GM19397 (cell line): ENCODE results near the gene SAP25.
"Not testable (repeated sequence)": the region's sequence is repeated elsewhere in the genome, so short reads cannot be mapped to it uniquely, and the experiment has no call there.

ENCODE experiments used
- ATAC-seq: cut with Tn5 transposase; IDR thresholded peaks from one replicate; pipeline ENCODE4 v1.9.1; 2021; ENCODE audit warnings: mild to moderate bottlenecking, moderate library complexity; ENCODE audit not compliant: unreplicated experiment

Gene SAP25

DNA sequence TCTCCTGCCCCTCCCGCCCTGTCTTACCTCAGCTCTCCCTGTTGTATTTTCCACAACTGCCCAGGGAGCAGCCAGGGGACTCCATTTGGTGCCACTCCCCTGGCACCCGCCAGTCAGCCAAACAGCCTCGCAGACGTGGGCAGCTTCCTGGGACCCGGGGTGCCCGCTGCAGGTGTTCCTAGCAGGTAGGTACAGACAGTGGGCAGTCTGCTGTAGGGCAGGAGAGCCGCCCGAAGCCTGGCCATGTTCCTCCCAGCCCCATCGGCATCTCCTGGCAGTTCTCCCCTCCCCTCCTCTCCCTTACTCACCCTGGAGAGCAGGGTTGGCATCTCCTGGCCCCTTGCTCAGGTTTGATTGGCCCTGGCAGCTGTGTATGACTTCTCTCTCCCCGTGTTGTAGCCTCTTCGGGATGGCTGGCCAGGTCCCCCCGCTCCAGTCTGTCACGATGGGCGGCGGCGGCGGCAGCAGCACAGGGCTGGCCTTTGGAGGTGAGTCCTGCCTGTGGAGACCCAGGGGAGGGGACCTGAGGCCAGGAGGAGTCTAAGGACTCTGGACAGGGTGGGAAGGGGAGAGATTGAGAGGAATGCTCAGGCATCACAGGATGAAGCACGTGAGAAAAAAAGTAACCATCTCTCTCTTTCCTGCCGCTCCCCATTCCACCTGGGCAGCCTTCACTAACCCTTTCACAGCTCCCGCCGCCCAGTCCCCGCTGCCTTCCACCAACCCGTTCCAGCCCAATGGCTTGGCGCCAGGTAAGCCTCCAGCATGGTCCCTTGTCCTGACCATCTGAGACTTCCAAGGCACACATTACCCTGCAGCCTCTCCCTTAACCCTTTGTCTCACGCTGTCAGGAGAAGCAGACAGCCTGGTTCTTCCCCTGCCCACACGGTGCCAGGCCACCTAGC is 11.3 kb downstream of the SAP25 start:
- ATAC-seq, result no peak

DNA sequence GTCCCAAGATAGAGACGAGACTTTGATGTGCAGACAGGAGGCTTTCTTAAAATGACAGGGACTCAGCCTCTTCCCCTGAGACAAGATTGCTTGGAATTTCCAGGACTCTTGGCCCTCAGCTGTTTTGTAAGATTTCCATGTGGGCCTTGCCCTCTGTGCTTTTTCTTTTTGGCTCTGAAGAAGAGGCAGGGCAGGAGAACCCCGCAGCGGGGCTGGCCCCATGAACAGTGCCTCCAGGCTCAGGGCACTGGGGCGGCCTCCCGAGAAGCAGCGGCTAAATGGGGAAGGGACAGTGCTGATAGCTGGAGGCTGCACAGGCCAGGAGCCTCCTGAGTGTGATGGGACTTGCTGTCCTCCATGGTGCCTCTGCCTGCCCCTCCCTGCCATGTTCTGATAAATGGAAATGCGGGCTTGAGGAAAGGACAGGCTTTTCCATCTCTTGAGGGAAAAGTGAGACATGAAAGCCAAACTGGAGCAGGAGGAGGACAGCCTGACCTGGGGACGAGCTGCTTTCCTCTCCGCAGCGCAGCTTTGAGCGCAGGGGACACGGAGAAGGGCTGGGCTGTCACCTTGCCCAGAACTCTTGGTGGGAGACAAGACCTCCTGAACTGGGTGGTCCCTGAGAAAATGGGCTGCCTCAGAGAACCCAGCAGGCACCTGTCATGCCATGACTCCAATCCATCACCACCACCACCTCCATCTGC is 12.1 kb downstream of the SAP25 start:
- ATAC-seq, result no peak

DNA sequence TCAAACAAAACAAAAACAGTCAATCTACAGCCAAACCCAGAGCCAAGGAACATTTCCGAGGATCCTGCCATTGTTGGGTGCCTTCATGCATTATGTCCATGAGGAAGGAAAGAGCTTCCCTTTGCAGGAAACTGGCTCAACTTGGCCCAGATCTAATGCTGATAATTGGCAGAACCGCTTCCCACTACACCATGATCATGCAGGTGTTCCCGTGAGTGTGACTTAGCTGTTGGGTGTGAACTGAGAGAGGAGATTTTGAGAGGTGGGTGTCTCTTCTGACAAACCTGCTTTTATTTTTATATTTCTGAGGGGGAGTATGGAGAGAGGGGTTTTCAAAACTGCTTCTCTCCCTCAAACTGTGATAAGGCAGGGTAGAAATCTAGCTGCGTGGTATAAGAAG is 14.6 kb downstream of the SAP25 start:
- no peak for ATAC-seq

DNA sequence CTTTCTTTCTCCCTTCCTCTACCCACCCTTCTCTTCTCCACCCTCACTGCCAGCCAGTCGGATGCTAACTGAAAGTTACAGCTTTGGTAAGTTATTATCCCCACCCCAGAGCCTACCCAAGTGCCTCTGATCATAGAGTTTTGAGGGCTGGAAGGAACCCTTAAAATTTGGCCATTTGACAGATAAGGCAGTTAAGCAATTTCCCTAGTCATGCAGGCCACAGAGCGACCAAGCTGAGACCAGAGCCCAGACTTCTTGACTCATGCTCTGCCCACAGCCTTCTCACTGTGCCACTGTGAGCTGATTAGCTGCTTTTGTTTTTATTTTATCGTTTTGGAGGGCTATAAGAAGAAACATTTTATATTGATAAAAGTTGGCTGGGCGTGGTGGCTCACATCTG is 17.2 kb downstream of the SAP25 start:
- ATAC-seq, result no peak

DNA sequence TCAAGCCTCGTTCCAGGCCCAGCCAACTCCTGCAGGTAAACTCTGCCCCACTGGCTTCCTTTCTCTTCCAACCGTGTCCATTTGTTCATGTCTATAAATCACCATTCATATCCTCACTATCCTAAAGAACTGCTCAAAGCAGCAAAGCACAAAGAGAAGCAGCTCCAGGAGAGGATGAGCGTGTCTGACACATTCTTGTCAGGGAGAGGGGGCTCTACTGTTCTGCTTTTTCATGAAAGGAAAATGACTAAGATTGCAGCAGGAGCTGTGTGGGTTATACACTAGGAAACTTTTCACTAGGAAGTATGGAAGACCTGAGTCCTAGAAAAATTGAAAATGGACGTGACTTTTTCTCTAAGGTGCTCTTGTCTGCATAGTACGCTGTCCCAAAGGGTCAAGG is 18.0 kb downstream of the SAP25 start:
- ATAC-seq, result no peak

DNA sequence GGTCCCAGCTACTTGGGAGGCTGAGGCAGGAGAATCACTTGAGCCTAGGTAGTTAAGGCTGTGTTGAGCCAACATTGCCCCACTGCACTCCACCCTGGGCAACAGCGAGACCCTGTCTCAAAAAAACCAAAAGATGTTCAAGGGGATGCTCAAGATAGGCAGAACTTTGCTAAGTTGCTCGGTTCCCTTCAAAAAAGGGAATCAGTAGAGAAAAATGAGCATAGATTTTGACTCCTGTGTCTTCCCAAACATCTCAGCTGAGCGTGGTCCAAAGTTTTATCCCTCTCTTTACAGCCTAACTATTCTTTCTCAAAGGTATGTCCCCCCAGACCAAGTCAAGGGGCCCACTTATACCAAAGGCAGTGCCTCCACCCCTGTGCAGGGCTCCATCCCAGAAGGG is 20.7 kb downstream of the SAP25 start:
- no peak for ATAC-seq

DNA sequence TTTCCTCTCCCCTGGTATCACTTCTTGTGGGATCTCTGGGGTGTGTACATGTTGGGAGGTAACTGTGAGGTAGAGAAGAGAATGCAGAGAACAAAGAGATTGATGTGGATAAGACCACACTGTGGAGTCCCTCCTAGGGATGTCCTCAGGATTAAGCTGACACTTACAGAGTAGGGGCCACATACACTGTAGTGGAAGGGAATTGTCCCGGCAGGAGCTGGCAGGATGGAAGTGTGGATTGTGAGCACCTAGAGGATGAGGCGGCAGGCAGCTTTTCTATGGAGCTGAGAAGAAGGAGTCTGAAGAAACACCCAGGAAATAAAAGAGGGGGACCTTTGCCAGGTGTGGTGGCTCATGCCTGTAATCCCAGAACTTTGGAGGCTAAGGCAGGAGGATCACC is 21.2 kb downstream of the SAP25 start:
- ATAC-seq, result no peak

DNA sequence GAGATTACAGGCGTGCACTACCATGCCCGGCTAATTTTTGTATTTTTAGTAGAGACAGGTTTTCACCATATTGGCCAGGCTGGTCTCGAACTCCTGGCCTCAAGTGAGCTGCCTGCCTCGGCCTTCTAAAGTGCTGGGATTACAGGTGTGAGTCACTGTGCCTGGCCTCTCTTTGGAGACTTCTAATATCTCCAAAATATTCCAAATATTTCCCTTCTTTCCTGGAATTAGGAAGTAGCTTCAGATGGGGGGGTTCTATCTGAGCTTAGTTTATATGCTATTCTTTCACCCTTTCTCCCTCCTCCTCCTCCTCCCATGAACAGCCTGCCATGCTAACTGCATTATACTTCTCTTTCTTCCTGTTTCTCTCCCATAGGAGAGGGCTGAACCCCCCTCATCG is 25.3 kb downstream of the SAP25 start:
- ATAC-seq, result not testable (repeated sequence)

DNA sequence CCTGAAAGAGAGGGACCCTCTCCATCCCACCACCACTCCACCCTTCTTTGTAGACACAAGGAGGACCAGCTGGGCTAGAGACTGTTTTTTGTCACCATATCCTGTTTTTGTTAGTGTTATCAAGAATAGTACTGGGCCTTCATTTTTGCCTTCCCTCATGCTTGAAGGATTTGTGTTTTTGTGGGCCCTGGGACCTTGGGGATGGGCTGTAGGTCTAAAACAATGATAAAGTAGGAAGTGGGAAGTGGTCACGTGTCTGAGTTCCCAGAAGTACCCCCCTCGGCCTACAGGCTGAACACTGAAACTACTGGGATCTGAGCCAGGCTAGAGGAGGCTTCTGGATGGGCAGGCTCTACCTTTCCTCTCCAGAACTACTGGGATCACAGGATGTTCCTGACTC is 25.8 kb downstream of the SAP25 start:
- ATAC-seq, result no peak

DNA sequence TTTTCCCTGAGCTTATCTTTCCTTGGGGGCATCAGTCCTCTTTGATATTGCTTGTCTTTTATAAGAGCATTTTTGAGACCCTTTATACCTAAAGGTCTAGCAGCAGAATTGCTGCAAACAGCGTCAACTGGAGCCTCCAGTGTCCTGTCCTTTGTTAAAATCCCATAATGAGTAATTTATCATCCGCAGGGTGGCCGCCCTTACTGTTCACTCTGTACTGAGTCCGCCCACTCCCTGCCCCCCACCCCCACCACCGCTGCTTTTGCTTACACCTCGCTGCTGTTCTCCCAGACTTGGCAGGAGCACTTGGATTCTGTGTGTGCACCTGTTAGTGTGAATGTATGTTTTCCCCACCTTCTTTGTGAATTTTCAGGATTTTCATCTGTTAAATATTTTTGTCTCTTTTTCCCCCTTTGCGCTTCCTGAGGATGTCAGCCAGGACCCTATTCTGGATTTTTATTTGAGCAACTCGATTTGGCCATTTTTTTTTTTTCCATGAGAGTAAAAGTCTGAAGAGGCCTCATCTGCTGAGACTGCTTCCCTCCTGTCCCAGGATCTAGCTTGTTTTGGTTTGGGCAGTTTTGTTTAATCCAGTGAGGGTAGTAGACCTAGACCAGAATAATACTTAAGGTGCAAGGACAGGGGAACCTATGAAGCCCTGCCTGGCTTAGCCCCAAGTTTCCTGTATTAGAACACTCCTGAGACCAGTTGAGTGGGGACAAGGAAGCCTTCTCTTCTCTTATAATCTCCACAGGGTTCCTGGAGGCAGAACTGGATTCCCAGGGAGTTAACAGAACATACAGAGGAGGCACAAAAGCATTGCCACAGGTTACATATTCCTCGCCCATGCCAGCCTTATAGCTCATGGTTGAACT is 26.5 kb downstream of the SAP25 start:
- no peak for ATAC-seq

DNA sequence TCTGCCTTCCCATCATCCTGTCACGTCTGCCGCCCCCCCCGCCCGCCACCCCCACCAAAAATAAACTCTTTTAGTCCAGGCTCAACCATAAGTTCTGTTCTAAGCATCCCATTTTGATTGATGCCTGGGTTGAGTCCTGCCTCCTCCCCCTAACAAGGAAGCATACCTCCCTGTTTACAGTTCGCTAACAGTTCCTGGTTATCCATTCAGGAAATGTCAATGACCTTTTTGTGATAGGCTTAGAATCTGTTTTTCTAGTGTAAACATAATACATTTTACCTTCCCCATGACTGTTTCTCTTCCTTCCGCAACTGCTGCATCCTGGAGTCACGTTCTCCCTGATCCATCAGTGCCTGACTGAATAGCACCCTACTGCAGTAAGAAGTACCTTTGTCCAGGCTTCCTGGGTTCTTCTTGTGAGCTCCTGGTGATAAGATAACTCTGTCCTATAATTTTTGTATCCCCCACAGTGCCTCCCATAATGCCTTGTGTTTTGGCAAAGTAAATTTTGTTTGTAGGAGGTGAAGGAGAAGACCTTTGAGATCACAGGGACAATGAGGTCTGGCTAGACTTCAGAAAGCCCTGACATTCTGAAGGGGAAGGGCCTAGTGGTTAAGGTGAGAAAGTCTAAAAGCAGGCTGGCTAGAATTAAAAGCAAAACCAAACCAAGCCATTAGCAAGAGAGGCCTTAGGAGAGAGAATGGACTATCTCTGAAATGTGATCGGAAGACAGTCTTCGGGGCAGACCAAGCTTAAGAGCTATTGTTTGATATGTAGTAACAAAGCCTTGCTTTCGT is 27.4 kb downstream of the SAP25 start:
- ATAC-seq, result no peak

DNA sequence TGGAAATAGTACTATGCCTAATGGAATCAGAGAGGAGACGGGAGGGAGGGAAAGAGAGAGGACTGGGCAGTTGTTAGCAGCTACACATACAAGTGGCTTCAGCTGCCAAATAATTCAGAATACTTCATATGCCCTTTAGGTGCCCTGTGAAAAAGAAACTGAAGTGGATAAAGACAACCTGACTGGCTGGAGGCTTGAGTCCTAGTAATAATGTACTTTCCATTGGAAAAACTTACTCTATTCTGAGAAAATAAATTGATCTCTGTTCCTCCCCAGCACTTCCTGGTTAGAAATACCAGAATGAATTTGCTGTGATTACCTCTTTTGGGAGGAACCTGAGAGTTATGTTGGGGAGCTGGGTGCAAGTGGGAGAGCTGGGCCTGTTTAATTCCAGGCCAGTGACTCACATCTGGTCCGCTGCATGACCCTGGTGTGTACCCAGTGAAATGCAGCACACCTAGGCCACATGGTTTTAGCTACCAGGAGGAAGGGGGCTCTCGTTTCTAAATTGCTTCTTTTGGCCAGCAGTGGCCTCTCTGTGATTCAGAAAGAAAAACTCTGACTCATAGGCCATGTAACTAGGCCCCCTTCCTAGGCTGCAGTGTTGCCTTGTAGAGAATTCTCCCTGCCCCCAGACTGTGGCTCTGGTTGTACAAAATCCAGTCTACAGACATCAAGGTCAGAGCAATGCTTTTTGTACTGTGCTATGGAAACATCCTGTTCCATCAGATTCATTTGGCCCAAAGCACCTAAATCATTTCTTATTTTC is 28.2 kb downstream of the SAP25 start:
- ATAC-seq, result no peak

DNA sequence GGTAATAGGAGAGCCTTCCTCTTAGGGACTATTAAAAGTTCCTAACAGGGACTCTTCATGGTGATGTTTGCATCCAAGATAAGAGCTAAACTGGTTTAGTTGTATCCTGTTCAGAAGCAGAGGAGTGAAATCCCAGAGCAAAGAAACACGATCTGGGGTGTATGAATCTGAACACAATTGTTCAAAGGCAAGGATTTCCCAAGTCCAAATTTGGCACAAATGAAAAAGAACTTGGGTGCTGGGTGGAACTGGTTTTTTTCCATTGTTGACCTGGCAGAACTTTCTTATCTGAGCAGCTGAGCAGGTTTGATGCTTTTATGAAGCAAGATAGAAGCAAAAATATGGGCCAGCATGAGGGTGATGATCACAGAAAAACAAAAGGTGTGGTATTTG is 28.7 kb downstream of the SAP25 start:
- no peak for ATAC-seq

DNA sequence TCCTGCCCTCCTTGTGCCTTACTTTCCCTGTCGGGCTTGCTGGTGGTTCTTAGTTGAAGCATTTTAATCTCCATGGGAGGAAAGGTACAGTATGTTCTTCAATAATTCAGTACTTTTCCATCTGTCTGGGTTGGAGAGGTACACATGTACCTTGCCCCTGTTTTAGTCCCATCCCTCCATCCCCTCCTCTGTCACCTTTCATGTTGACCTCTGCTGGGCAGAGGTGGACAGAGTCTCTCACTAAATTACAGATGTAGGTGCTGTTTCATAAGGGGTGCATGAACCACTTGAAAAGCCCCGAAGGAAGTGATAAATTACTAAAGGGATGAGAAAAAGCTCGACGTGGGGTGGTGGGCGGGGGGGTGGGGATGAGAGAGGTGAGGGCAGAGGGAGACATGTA is 29.3 kb downstream of the SAP25 start:
- no peak for ATAC-seq

DNA sequence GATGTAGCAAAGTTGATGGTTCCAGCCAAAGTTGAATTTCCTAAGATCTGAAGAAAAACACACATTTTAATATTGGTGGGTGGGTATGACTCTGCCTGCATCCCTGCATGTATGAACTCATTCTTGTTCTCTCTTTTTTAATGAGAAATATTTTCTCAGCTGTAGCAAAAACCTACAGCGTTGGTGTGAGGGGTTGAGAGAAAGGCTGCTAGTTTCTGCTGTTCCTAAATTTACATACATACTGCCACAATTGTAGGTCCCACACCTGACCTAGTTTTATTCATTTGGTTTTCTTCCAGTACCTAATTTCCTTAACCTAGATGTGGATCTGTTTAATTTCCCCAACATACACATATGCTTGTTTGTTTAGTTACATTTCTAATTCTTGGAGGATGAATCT is 30.1 kb downstream of the SAP25 start:
- no peak for ATAC-seq

DNA sequence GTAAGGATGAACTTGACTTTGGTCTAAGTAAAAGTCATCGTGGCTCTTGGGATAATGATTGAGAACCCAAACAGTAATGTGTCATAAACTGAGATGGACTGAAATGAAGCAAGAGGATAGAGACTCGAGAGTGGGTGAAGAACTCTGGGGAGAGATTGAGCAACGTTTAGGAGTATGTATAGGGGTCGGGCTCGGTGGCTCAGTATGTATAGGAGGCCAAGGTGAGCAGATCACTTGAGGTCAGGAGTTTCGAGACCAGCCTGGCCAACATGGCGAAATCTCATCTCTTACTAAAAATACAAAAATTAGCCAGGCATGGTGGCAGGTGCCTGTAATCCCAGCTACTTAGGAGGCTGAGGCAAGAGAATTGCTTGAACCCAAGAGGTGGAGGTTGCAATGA is 32.4 kb downstream of the SAP25 start:
- not testable (repeated sequence) for ATAC-seq

DNA sequence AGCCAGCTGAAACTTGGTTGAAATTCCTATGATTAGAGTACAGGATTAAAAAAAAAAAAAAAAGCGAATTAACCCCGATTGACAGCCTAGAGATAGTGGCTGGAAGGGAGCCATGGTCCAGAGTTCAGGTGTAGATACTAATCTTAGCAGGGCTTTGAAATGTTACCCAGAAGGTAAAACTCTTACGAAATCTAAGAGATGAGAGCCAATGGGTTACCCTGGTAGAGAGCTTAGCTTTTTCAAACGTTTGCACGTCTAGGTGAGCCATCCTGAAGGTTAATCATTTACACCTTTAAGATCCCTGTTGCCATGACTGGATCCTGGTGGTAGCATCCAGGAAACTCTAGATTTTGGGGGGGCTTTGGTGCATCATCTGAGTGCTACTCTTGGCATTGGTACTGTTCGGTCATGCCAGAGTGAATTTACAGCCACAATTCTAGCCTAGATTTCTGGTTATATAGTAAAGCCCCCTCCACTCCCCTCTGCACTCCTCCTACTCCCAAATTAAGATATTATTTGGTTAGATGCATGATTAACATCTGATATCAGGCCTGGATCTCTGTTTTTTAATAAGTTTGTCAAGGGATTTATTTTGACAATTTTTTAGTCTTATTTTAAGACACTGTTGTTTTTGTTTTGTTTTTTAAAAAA is 33.5 kb downstream of the SAP25 start:
- ATAC-seq, result no peak

DNA sequence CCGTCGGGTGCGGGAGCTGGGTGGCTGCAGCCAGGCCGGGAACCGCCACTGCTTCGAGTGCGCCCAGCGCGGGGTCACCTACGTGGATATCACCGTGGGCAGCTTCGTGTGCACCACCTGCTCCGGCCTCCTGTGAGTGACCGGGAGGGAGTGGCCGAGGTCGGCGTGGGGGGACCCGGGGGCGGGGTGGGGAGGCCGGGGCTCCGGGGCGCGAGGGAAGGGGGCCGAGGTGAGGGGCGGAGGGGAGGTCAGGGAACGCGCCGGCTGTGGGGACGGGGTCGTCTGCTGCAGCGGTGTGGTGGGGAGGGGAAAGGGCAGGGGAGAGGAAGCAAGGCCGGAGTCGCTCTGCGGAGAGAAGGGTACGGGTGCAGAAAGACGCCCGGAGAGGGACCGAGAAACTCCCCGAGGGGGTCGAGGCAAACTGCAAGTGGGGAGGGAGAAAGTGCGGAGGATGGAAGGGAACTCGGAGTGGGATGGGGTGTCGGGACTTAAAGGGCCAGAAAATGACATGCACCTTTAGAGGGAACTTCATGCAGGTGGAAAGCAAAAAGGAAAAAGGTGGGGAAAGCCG is 34.2 kb downstream of the SAP25 start:
- no peak for ATAC-seq
